ENCODE data around the gene ACVRL1. TPM values are rescaled to one million over a fixed set of nuclear protein-coding genes. Genes with fewer than 3 reads are reported as not detected.

The ACVRL1 gene
- polyA plus RNA-seq, 1 donor (not counting 4 experiments of a cell fraction or from before 2014, with no cell fraction given) = not detected

GRCh38 chr12:51950682-51951198, 43.4 kb downstream of the ACVRL1 start:
- no peaks in the 10 kb centered on the region for H3K36me3 ChIP-seq (ENCODE audit: control insufficient read depth in 2 of 2, extremely low read depth in 1 of 2, insufficient read depth in 2 of 2, low read length in 2 of 2)
- peak overlapping the region; percentile 75 for H3K9ac ChIP-seq (ENCODE audit: control insufficient read depth, extremely low read depth, insufficient read depth, low read length)
- peak overlapping the region; percentile 41 to 79 (median 70) for H3K4me3 ChIP-seq (ENCODE audit: control insufficient read depth in 2 of 3, extremely low read depth in 1 of 3, insufficient read depth in 2 of 3, low read depth in 1 of 3, low read length in 3 of 3)
- H3K79me2 ChIP-seq (ENCODE audit: control insufficient read depth, insufficient read depth, low read length) = peaks cover 34% of the 10 kb centered on the region
- peak overlapping the region; percentile 94 for H2AFZ ChIP-seq (ENCODE audit: control insufficient read depth, low read length)
- FAIRE-seq = no peak
- peaks cover 3% of the 10 kb centered on the region for H4K20me1 ChIP-seq (ENCODE audit: control insufficient read depth, extremely low read depth, insufficient read depth, low read length)
- no peaks in the 10 kb centered on the region for H3K9me1 ChIP-seq (ENCODE audit: control insufficient read depth, extremely low read depth, insufficient read depth, low read length)
- H3K4me2 ChIP-seq (ENCODE audit: control insufficient read depth, extremely low read depth, insufficient read depth, low read depth, low read length) = peak overlapping the region; percentile 93
- TF ChIP-seq EZH2 (IDR thresholded peaks at IDR 0.05; ENCODE audit: low read length) = no peak
- TF ChIP-seq, protein P1, sequence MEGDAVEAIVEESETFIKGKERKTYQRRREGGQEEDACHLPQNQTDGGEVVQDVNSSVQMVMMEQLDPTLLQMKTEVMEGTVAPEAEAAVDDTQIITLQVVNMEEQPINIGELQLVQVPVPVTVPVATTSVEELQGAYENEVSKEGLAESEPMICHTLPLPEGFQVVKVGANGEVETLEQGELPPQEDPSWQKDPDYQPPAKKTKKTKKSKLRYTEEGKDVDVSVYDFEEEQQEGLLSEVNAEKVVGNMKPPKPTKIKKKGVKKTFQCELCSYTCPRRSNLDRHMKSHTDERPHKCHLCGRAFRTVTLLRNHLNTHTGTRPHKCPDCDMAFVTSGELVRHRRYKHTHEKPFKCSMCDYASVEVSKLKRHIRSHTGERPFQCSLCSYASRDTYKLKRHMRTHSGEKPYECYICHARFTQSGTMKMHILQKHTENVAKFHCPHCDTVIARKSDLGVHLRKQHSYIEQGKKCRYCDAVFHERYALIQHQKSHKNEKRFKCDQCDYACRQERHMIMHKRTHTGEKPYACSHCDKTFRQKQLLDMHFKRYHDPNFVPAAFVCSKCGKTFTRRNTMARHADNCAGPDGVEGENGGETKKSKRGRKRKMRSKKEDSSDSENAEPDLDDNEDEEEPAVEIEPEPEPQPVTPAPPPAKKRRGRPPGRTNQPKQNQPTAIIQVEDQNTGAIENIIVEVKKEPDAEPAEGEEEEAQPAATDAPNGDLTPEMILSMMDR (optimal IDR thresholded peaks at IDR 0.05 in 1 of 3, IDR thresholded peaks at IDR 0.05 in 1 of 3, conservative IDR thresholded peaks at IDR 0.05 in 1 of 3; ENCODE audit: extremely low read depth in 1 of 3, insufficient read depth in 2 of 3, low read length in 3 of 3) = no peak
- no peaks in the 10 kb centered on the region for H3K9me3 ChIP-seq (ENCODE audit: control insufficient read depth, low read depth, low read length)
- dilution Hi-C loops (cut with MboI; ENCODE audit: extremely low pct_ligation_motif_present, low sequenced_read_pairs) = no loop called here
- H3K27ac ChIP-seq (ENCODE audit: control insufficient read depth, insufficient read depth, low read length) = no peak overlapping the region
- no peaks in the 10 kb centered on the region for H3K27me3 ChIP-seq (ENCODE audit: control insufficient read depth, extremely low read depth, insufficient read depth, low read length)
- H3K4me1 ChIP-seq (ENCODE audit: control insufficient read depth, extremely low read depth, insufficient read depth, low read length) = peaks cover 28% of the 10 kb centered on the region
- DNase-seq (ENCODE audit: low read depth, low spot score) = no peak

GRCh38 chr12:51951199-51951842, 44.0 kb downstream of the ACVRL1 start, which contains the start of gene ACVR1B:
ACVR1B (plus strand) TSS chr12:51951699; CDS start chr12:51951744, 45 bp downstream.
- no peaks in the 10 kb centered on the region for H3K9me3 ChIP-seq (ENCODE audit: control insufficient read depth, low read depth, low read length)
- peak within 1 kb of the TSS; percentile 92 for H3K9ac ChIP-seq (ENCODE audit: control insufficient read depth, extremely low read depth, insufficient read depth, low read length)
- H3K4me2 ChIP-seq (ENCODE audit: control insufficient read depth, extremely low read depth, insufficient read depth, low read depth, low read length) = peak within 1 kb of the TSS; percentile 94
- TF ChIP-seq, protein P1 (optimal IDR thresholded peaks at IDR 0.05 in 1 of 3, IDR thresholded peaks at IDR 0.05 in 1 of 3, conservative IDR thresholded peaks at IDR 0.05 in 1 of 3; ENCODE audit: extremely low read depth in 1 of 3, insufficient read depth in 2 of 3, low read length in 3 of 3) = no peak
- TF ChIP-seq EZH2 (IDR thresholded peaks at IDR 0.05; ENCODE audit: low read length) = no peak
- peaks cover 28% of the 10 kb centered on the region for H3K4me1 ChIP-seq (ENCODE audit: control insufficient read depth, extremely low read depth, insufficient read depth, low read length)
- FAIRE-seq = no peak
- H3K27ac ChIP-seq (ENCODE audit: control insufficient read depth, insufficient read depth, low read length) = peak within 1 kb of the TSS; percentile 78
- H4K20me1 ChIP-seq (ENCODE audit: control insufficient read depth, extremely low read depth, insufficient read depth, low read length) = peaks cover 3% of the 10 kb centered on the region
- H3K79me2 ChIP-seq (ENCODE audit: control insufficient read depth, insufficient read depth, low read length) = peaks cover 40% of the 10 kb centered on the region
- H3K27me3 ChIP-seq (ENCODE audit: control insufficient read depth, extremely low read depth, insufficient read depth, low read length) = no peaks in the 10 kb centered on the region
- H3K4me3 ChIP-seq (ENCODE audit: control insufficient read depth in 2 of 3, extremely low read depth in 1 of 3, insufficient read depth in 2 of 3, low read depth in 1 of 3, low read length in 3 of 3) = peak within 1 kb of the TSS; percentile 80 to 87 (median 81)
- H2AFZ ChIP-seq (ENCODE audit: control insufficient read depth, low read length) = peak within 1 kb of the TSS; percentile 94
- dilution Hi-C loops (cut with MboI; ENCODE audit: extremely low pct_ligation_motif_present, low sequenced_read_pairs) = no loop called here
- DNase-seq (ENCODE audit: low read depth, low spot score) = no peak
- H3K9me1 ChIP-seq (ENCODE audit: control insufficient read depth, extremely low read depth, insufficient read depth, low read length) = no peaks in the 10 kb centered on the region
- H3K36me3 ChIP-seq (ENCODE audit: control insufficient read depth in 2 of 2, extremely low read depth in 1 of 2, insufficient read depth in 2 of 2, low read length in 2 of 2) = no peaks in the 10 kb centered on the region

Measured in keratinocyte (primary cell).